ENCODE data around the gene HSPB1.

The HSPB1 gene

DNA sequence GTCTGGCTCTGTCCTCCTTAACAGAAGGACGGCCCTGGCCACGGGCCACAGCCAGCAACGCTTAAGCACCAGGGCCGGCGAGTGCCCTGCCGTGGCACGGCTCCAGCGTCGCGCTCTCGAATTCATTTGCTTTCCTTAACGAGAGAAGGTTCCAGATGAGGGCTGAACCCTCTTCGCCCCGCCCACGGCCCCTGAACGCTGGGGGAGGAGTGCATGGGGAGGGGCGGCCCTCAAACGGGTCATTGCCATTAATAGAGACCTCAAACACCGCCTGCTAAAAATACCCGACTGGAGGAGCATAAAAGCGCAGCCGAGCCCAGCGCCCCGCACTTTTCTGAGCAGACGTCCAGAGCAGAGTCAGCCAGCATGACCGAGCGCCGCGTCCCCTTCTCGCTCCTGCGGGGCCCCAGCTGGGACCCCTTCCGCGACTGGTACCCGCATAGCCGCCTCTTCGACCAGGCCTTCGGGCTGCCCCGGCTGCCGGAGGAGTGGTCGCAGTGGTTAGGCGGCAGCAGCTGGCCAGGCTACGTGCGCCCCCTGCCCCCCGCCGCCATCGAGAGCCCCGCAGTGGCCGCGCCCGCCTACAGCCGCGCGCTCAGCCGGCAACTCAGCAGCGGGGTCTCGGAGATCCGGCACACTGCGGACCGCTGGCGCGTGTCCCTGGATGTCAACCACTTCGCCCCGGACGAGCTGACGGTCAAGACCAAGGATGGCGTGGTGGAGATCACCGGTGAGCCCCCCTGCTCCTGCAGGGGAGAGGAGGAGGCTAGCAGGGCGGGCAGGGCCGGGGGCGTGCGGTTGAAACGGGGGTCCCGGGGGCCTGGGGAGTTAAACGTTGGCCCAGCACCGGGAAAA is at the start of gene HSPB1:
TSS of gene HSPB1 (plus strand) at position 327 of the 855 bp plus-strand sequence. CDS start at position 367, 40 bp downstream.
- no peaks in the 10 kb centered on the region for H3K27me3 ChIP-seq (replicated peaks)
- H3K4me3 ChIP-seq (ENCODE audit: low read depth, low read length), result peak within 1 kb of the TSS; percentile 90
- in situ Hi-C loops (cut with HindIII; ENCODE audit: low pct_ligation_motif_present, low sequenced_read_pairs), result no loop called here
- TF ChIP-seq, protein P1, sequence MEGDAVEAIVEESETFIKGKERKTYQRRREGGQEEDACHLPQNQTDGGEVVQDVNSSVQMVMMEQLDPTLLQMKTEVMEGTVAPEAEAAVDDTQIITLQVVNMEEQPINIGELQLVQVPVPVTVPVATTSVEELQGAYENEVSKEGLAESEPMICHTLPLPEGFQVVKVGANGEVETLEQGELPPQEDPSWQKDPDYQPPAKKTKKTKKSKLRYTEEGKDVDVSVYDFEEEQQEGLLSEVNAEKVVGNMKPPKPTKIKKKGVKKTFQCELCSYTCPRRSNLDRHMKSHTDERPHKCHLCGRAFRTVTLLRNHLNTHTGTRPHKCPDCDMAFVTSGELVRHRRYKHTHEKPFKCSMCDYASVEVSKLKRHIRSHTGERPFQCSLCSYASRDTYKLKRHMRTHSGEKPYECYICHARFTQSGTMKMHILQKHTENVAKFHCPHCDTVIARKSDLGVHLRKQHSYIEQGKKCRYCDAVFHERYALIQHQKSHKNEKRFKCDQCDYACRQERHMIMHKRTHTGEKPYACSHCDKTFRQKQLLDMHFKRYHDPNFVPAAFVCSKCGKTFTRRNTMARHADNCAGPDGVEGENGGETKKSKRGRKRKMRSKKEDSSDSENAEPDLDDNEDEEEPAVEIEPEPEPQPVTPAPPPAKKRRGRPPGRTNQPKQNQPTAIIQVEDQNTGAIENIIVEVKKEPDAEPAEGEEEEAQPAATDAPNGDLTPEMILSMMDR (IDR thresholded peaks at IDR 0.05; ENCODE audit: low read depth, low read length, missing control alignments), result no peak
- H3K36me3 ChIP-seq (replicated peaks), result no peaks in the 10 kb centered on the region
- H3K27ac ChIP-seq, result peak within 1 kb of the TSS; percentile 69
- peak; percentile 86 for DNase-seq

DNA sequence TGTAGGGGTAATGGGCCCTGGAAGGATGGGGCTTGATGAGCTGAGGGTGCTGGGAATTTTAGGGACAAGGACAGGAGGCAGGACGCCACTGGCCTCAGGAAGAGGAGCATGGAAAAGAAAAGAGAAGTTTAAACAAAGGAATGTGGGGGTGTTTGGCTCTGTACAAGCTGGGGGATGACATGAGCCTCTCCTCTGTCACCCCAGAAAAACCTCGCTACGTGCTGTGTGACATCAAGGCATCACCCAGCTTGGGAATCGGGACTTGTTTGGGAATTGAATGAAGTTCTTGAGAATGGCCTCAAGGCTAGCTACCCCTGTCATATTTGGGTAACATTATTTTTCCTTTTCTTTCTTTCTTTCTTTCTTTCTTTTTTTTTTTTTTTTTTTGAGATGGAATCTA is 47.7 kb upstream of the HSPB1 start:
- Histone ChIP-seq H3K27ac (no peak overlapping the region), H3K27me3 (replicated peaks) (peaks cover 5% of the 10 kb centered on the region), H3K36me3 (replicated peaks) (no peaks in the 10 kb centered on the region), H3K4me3 (ENCODE audit: low read depth, low read length) (no peak overlapping the region)
- DNase-seq, result no peak
- in situ Hi-C loops (cut with HindIII; ENCODE audit: low pct_ligation_motif_present, low sequenced_read_pairs), result no loop called here
- TF ChIP-seq, protein P1 (IDR thresholded peaks at IDR 0.05; ENCODE audit: low read depth, low read length, missing control alignments), result no peak

DNA sequence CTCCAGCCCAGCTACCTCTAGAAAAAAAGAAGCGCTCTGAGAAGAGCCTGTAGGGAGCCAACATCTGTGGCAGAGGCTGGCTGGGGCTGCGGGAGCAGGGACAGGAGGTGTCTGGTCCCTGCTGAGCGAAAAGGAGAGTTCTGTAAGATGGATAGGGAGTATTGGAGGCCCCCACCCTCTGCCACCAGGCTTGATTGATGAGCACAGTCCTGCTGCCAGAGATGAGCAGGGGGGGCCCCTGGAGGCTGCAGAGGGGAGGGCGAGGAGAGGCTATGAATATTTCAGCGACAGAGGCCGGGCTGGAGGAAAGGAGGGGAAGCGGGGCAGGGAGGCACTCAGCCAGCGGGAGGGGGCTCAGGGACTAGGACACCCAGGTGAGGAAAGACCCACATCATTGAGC is 44.5 kb upstream of the HSPB1 start:
- Histone ChIP-seq H3K27me3 (replicated peaks) (peaks cover 5% of the 10 kb centered on the region), H3K4me3 (ENCODE audit: low read depth, low read length) (no peak overlapping the region), H3K27ac (no peak overlapping the region), H3K36me3 (replicated peaks) (no peaks in the 10 kb centered on the region)
- TF ChIP-seq, protein P1 (IDR thresholded peaks at IDR 0.05; ENCODE audit: low read depth, low read length, missing control alignments), result peak; percentile 17
- no peak for DNase-seq
- in situ Hi-C loops (cut with HindIII; ENCODE audit: low pct_ligation_motif_present, low sequenced_read_pairs), result no loop called here

DNA sequence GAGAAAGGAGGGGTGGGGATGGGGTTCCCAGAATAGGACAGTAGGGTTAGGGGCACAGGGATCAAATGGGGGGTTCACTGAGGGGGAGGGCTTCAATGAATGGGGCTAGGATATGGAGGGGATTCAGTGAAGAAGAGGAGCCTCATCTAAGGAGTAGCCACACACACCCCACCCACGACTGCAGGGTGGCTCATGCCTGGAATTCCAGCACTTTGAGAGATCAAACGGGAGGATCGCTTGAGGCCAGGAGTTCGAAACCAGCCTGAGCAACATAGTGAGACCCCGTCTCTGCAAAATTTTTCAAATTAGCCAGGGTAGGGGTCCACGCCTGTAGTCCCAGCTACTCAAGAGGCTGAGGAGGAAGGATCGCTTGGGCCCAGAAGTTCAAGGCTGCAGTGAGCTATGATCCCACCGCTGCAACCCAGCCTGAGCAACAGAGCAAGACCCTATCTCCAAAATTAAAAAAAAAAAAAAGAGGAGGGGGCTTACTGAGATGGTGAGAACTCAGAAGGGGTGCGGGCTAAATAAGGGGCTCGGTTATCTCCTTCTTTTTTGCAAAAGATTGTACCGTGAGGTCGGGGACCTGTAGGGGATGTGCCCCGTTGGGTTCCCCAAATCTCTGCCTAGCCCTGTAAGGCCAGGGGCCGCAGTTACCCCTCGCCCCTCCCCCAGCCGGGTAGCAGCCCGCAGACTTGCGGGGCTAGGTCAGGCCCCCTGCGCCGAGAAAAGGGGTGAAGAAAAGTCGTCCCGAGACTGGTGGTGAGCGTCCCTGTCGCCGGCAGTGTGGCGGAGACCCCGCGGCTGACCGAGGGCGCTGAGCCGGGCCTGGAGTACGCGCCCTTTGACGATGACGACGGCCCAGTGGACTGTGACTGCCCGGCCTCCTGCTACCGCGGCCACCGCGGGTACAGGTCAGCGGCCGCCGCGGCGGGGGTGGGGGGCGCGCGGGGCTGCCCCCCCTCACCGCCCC is 43.1 kb upstream of the HSPB1 start:
- no peak for DNase-seq
- in situ Hi-C loops (cut with HindIII; ENCODE audit: low pct_ligation_motif_present, low sequenced_read_pairs), result no loop called here
- peaks cover 5% of the 10 kb centered on the region for H3K27me3 ChIP-seq (replicated peaks)
- no peak overlapping the region for H3K4me3 ChIP-seq (ENCODE audit: low read depth, low read length)
- H3K27ac ChIP-seq, result no peak overlapping the region
- TF ChIP-seq, protein P1 (IDR thresholded peaks at IDR 0.05; ENCODE audit: low read depth, low read length, missing control alignments), result no peak
- no peaks in the 10 kb centered on the region for H3K36me3 ChIP-seq (replicated peaks)

DNA sequence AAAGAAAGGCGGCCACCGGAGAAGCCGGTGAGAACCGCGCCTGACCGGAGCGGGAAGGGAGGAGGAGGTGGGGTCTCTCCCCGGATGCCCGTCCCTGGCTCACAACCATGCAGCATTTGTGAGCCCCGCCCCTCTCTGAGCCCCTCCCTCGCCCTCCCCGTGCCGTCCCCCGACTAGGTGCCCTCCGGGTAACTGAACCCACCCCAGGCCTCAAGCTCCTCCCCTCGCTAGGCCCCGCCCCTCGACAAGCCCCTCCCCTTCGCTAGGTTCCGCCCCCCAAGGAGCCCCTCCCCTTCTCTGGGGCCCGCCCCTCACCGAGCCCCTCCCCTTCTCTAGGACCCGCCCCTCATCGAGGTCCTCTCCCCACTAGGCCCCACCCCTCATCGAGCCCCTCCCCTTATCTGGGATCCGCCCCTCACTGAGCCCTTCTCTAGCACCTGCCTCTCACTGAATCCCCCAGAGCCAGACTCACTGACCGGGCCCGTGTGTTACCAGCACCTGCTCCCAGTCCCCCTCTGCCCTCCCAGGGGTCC is 42.2 kb upstream of the HSPB1 start:
- TF ChIP-seq, protein P1 (IDR thresholded peaks at IDR 0.05; ENCODE audit: low read depth, low read length, missing control alignments), result no peak
- DNase-seq, result no peak

More for the DNA sequence above, 42.2 kb upstream of the HSPB1 start:
- Histone ChIP-seq H3K27ac (no peak overlapping the region), H3K27me3 (replicated peaks) (peaks cover 5% of the 10 kb centered on the region), H3K36me3 (replicated peaks) (no peaks in the 10 kb centered on the region), H3K4me3 (ENCODE audit: low read depth, low read length) (no peak overlapping the region)
- in situ Hi-C loops (cut with HindIII; ENCODE audit: low pct_ligation_motif_present, low sequenced_read_pairs), result no loop called here
